ENCODE measurements around the gene POLD2.
A peak's percentile ranks its signal among the peaks of the same experiment; 100 is the strongest.

Gene POLD2

GRCh38 chr7:44152971-44153947 lies 29.9 kb upstream of the POLD2 start:
- no peak for DNase-seq (ENCODE audit: low read depth)

GRCh38 chr7:44151956-44152355 lies 28.6 kb upstream of the POLD2 start:
- no peak for DNase-seq (ENCODE audit: low read depth)

GRCh38 chr7:44150966-44151941 lies 27.9 kb upstream of the POLD2 start:
- no peak for DNase-seq (ENCODE audit: low read depth)

GRCh38 chr7:44150466-44150832 lies 27.1 kb upstream of the POLD2 start:
- DNase-seq (ENCODE audit: low read depth): no peak

- DNase-seq (ENCODE audit: low read depth): no peak
Measured at GRCh38 chr7:44149571-44150465, 26.5 kb upstream of the POLD2 start.

- no peak for DNase-seq (ENCODE audit: low read depth)
Measured at GRCh38 chr7:44148961-44149536, 25.7 kb upstream of the POLD2 start.

GRCh38 chr7:44148166-44148565 lies 24.8 kb upstream of the POLD2 start:
- no peak for DNase-seq (ENCODE audit: low read depth)

GRCh38 chr7:44147026-44147991 lies 24.0 kb upstream of the POLD2 start:
- no peak for DNase-seq (ENCODE audit: low read depth)

GRCh38 chr7:44145969-44146911 lies 22.9 kb upstream of the POLD2 start:
- peak; percentile 43 for DNase-seq (ENCODE audit: low read depth)

- peak; percentile 27 for DNase-seq (ENCODE audit: low read depth)
Measured at GRCh38 chr7:44145479-44145968, 22.2 kb upstream of the POLD2 start.

- no peak for DNase-seq (ENCODE audit: low read depth)
Measured at GRCh38 chr7:44144968-44145478, 21.7 kb upstream of the POLD2 start.

GRCh38 chr7:44144426-44144967 lies 21.1 kb upstream of the POLD2 start:
- DNase-seq (ENCODE audit: low read depth): no peak

GRCh38 chr7:44143646-44144250 lies 20.4 kb upstream of the POLD2 start:
- DNase-seq (ENCODE audit: low read depth): no peak

GRCh38 chr7:44142028-44142427 lies 18.7 kb upstream of the POLD2 start:
- no peak for DNase-seq (ENCODE audit: low read depth)

GRCh38 chr7:44141221-44141850 lies 18.0 kb upstream of the POLD2 start, which contains the start of gene MYL7:
Gene MYL7, minus strand, starts transcription at chr7:44141332. Its CDS starts 27 bp downstream, at chr7:44141305.
- no peak for DNase-seq (ENCODE audit: low read depth)

- no peak for DNase-seq (ENCODE audit: low read depth)
Measured at GRCh38 chr7:44140341-44140740, 17.0 kb upstream of the POLD2 start.
